Prostate gland (tissue), 2 donors: ENCODE results near the gene YJU2. TPM values are rescaled to one million over a fixed set of nuclear protein-coding genes. Genes with fewer than 3 reads are reported as not detected.
A peak's percentile ranks its signal among the peaks of the same experiment; 100 is the strongest.

Experiments used
- DNase-seq: peaks from one replicate; pipeline ENCODE4 v3.0.0-alpha.2; 2019; ENCODE audit warnings: low spot score
- H3K27ac ChIP-seq, 2 donors: fragments of 200-600 bp; sonication (generic); 2 replicates each; pipeline ENCODE4 v1.5.1; 2017 to 2019
- H3K27me3 ChIP-seq: fragments of 200-600 bp; sonication (generic); replicated peaks from 2 replicates; pipeline ENCODE4 v1.5.1; 2019; ENCODE audit not compliant: insufficient read depth
- H3K36me3 ChIP-seq, 2 donors: fragments of 200-600 bp; sonication (generic); 1 replicate in 1 of 2; 2 replicates in 1 of 2; pipeline versions ENCODE4 v1.5.1 to v1.8.1; 2017 to 2019
- H3K4me1 ChIP-seq: fragments of 200-600 bp; sonication (generic); replicated peaks from 2 replicates; pipeline ENCODE4 v1.5.1; 2019
- H3K4me3 ChIP-seq, 2 donors: fragments of 200-600 bp; sonication (generic); 2 replicates each; pipeline ENCODE4 v1.5.1; 2017 to 2019
- H3K9me3 ChIP-seq: fragments of 200-600 bp; sonication (generic); 2 replicates; pipeline ENCODE4 v1.5.1; 2017
- CTCF ChIP-seq, 4 experiments: fragments of 200-600 bp in 2 of 4; fragments of 450-650 bp in 2 of 4; sonication (generic) in 2 of 4; IDR thresholded peaks; 1 replicate in 3 of 4; 2 replicates in 1 of 4; pipeline ENCODE4 v1.5.1; 2016 to 2019; ENCODE audit warnings: antibody characterized with exemption in 4 of 4, mild to moderate bottlenecking in 2 of 4, moderate library complexity in 2 of 4
- POLR2A ChIP-seq: fragments of 450-650 bp; IDR thresholded peaks from one replicate; pipeline ENCODE4 v1.6.1; 2016; ENCODE audit warnings: antibody characterized with exemption, mild to moderate bottlenecking
- POLR2AphosphoS5 ChIP-seq: sonication (generic); formaldehyde crosslinking; IDR thresholded peaks from one replicate; pipeline ENCODE4 v1.6.1; 2017; ENCODE audit warnings: antibody characterized with exemption
- WGBS: methylation state at CpG from one replicate; pipeline ENCODE4 v1.1.5; 2018; 5-methylcytosine and 5-hydroxymethylcytosine counted together
- intact Hi-C: fragments of 100-400 bp; cut with DNase I; formaldehyde crosslinking; loops from one replicate; pipeline ENCODE4 v1.14.2; 2022
- total RNA-seq, 2 donors: library from RNA; depleted of rRNA; stranded (reverse); fragments of >200 nt; gene quantifications; one replicate each; pipeline ENCODE4 v1.1.0, GENCODE V29; 2016

Gene YJU2
- total RNA-seq, 2 donors from 2014 or later: 30.3 to 45.9 TPM

DNA sequence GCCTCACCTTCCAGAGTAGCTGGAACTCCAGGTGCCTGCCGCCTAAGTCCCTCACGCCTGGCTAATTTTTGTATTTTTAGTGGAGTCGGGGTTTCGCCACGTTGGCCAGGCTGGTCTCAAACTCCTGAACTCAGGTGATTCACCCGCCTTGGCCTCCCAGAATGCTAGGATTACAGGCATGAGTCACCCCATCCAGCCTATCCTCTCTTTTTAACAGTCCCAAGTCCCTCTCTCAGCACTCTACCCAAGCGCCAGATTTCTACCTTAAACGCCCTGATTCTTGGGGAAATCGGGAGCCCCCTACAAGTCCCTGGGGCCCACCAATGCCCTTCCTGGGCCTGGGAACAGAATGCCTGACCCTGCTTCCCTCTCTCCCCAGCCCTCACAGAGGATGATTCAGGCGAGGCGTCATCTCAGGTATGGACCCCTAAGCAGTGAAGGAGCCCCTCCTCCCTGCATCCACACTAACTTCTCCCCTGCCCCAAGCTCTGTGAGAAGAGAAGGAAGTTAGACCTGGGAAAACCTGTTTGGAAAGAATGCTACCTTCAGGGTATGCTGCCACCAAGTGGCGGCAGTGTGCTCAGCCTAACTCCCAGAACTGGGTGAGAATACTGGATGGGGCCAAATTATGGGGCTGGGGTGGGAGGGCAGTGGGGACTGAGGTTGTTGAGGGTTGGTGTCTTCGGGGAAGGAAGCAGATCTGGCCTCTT lies 38.3 kb upstream of the YJU2 start:
- intact Hi-C loops: loop anchor here (5.0 to 10.0 kb wide), 2 partner anchors 64 to 221 kb away; partner anchors contain the start of gene EEF2
- H3K27ac ChIP-seq: no peak overlapping the region
- no peaks in the 10 kb centered on the region for H3K27me3 ChIP-seq
- WGBS: 67% methylated on average over 13 of the region's 13 CpGs
- peak in 3 of 4 experiments; percentile 13 to 21 (median 17) for TF ChIP-seq CTCF (IDR thresholded peaks at IDR 0.05)
- TF ChIP-seq POLR2AphosphoS5: peak; percentile 12
- TF ChIP-seq POLR2A: no peak
- no peaks in the 10 kb centered on the region for H3K9me3 ChIP-seq
- H3K4me3 ChIP-seq: no peak overlapping the region
- H3K36me3 ChIP-seq: no peaks in the 10 kb centered on the region
- no peak for DNase-seq
- H3K4me1 ChIP-seq: no peaks in the 10 kb centered on the region

- TF ChIP-seq CTCF (IDR thresholded peaks at IDR 0.05) (no peak), POLR2AphosphoS5 (no peak), POLR2A (no peak)
- intact Hi-C loops: no loop called here
These were observed 36.6 kb upstream of the YJU2 start for GRCh38 chr19:4210166-4210731.

GRCh38 chr19:4213116-4213515 lies 33.8 kb upstream of the YJU2 start:
- Histone ChIP-seq H3K4me3 (no peak overlapping the region), H3K9me3 (no peaks in the 10 kb centered on the region), H3K36me3 (no peaks in the 10 kb centered on the region), H3K27ac (no peak overlapping the region), H3K27me3 (no peaks in the 10 kb centered on the region), H3K4me1 (no peaks in the 10 kb centered on the region)
- WGBS: 68% methylated on average over 3 of the region's 3 CpGs
- DNase-seq: no peak
- TF ChIP-seq CTCF (IDR thresholded peaks at IDR 0.05): no peak
- no peak for TF ChIP-seq POLR2A
- no peak for TF ChIP-seq POLR2AphosphoS5
- intact Hi-C loops: no loop called here

More at GRCh38 chr19:4210166-4210731, 36.6 kb upstream of the YJU2 start:
- 78% methylated on average over 15 of the region's 15 CpGs for WGBS
- H3K4me3 ChIP-seq: no peak overlapping the region
- no peaks in the 10 kb centered on the region for H3K27me3 ChIP-seq
- H3K36me3 ChIP-seq: no peaks in the 10 kb centered on the region
- H3K9me3 ChIP-seq: no peaks in the 10 kb centered on the region
- no peak for DNase-seq
- H3K4me1 ChIP-seq: no peaks in the 10 kb centered on the region
- no peak overlapping the region for H3K27ac ChIP-seq

GRCh38 chr19:4215807-4216206 lies 31.1 kb upstream of the YJU2 start:
- Histone ChIP-seq H3K27ac (no peak overlapping the region), H3K9me3 (no peaks in the 10 kb centered on the region), H3K4me1 (no peaks in the 10 kb centered on the region), H3K36me3 (no peaks in the 10 kb centered on the region), H3K27me3 (no peaks in the 10 kb centered on the region), H3K4me3 (no peak overlapping the region)
- intact Hi-C loops: no loop called here
- TF ChIP-seq POLR2AphosphoS5: no peak
- no peak for TF ChIP-seq CTCF (IDR thresholded peaks at IDR 0.05)
- no peak for TF ChIP-seq POLR2A
- no peak for DNase-seq
- WGBS: 57% methylated on average over 9 of the region's 10 CpGs

GRCh38 chr19:4216846-4217245 lies 30.0 kb upstream of the YJU2 start:
- WGBS: 81% methylated on average over 6 of the region's 6 CpGs
- intact Hi-C loops: no loop called here
- TF ChIP-seq CTCF (IDR thresholded peaks at IDR 0.05) (no peak), POLR2AphosphoS5 (no peak), POLR2A (no peak)

More at GRCh38 chr19:4216846-4217245, 30.0 kb upstream of the YJU2 start:
- Histone ChIP-seq H3K9me3 (no peaks in the 10 kb centered on the region), H3K27me3 (no peaks in the 10 kb centered on the region), H3K4me3 (no peak overlapping the region), H3K27ac (no peak overlapping the region), H3K36me3 (no peaks in the 10 kb centered on the region), H3K4me1 (no peaks in the 10 kb centered on the region)
- DNase-seq: no peak
